Keratinocyte (primary cell): ENCODE measurements around the gene EXOC6B. TPM values are rescaled to one million over a fixed set of nuclear protein-coding genes. Genes with fewer than 3 reads are reported as not detected.

ENCODE experiments used
- DNase-seq: peaks from one replicate; pipeline ENCODE4 v3.0.0-alpha.2; 2011; ENCODE audit warnings: low read depth, missing footprints, low spot score
- FAIRE-seq: peaks from 2 replicates; lab custom pipeline; 2011; peaks lifted over from hg19 to GRCh38; lab: Jason Lieb, UNC
- H2AFZ ChIP-seq: 2 replicates; pipeline ENCODE4 v1.6.0; 2012; ENCODE audit warnings: low read length, control low read depth, inconsistent platforms; ENCODE audit not compliant: control insufficient read depth
- H3K27ac ChIP-seq: 2 replicates; pipeline ENCODE4 v1.5.1; 2011; ENCODE audit warnings: low read length; ENCODE audit not compliant: control insufficient read depth, insufficient read depth
- H3K27me3 ChIP-seq: 3 replicates; pipeline ENCODE4 v1.6.0; 2011; ENCODE audit warnings: low read length; ENCODE audit not compliant: control insufficient read depth, insufficient read depth; ENCODE audit errors: extremely low read depth
- H3K36me3 ChIP-seq, 2 experiments: 2 replicates in 1 of 2; 3 replicates in 1 of 2; pipeline ENCODE4 v1.5.1; 2011; ENCODE audit warnings: low read length in 2 of 2, mild to moderate bottlenecking in 1 of 2; ENCODE audit not compliant: control insufficient read depth in 2 of 2, insufficient read depth in 2 of 2; ENCODE audit errors: extremely low read depth in 1 of 2
- H3K4me1 ChIP-seq: 3 replicates; pipeline ENCODE4 v1.5.1; 2011; ENCODE audit warnings: low read length; ENCODE audit not compliant: control insufficient read depth, insufficient read depth; ENCODE audit errors: extremely low read depth
- H3K4me2 ChIP-seq: 3 replicates; pipeline ENCODE4 v1.6.0; 2011; ENCODE audit warnings: low read depth, low read length; ENCODE audit not compliant: control insufficient read depth, insufficient read depth; ENCODE audit errors: extremely low read depth
- H3K4me3 ChIP-seq, 3 experiments: fragments of 200-600 bp in 1 of 3; sonication (generic) in 1 of 3; 2 replicates in 2 of 3; 3 replicates in 1 of 3; pipeline ENCODE4 v1.5.1; 2011 to 2016; ENCODE audit warnings: low read length in 3 of 3, mild to moderate bottlenecking in 3 of 3, control low read depth in 2 of 3, inconsistent platforms in 1 of 3, low read depth in 1 of 3, mixed read lengths in 1 of 3, mixed run types in 1 of 3, moderate library complexity in 1 of 3; ENCODE audit not compliant: control insufficient read depth in 2 of 3, insufficient read depth in 2 of 3; ENCODE audit errors: extremely low read depth in 1 of 3
- H3K79me2 ChIP-seq: 2 replicates; pipeline ENCODE4 v1.6.0; 2012; ENCODE audit warnings: low read length; ENCODE audit not compliant: control insufficient read depth, insufficient read depth
- H3K9ac ChIP-seq: 3 replicates; pipeline ENCODE4 v1.6.0; 2011; ENCODE audit warnings: low read length; ENCODE audit not compliant: control insufficient read depth, insufficient read depth; ENCODE audit errors: extremely low read depth
- H3K9me1 ChIP-seq: 3 replicates; pipeline ENCODE4 v1.6.0; 2011; ENCODE audit warnings: low read length; ENCODE audit not compliant: control insufficient read depth, insufficient read depth; ENCODE audit errors: extremely low read depth
- H3K9me3 ChIP-seq: 2 replicates; pipeline ENCODE4 v1.5.1; 2012; ENCODE audit warnings: low read depth, low read length; ENCODE audit not compliant: control insufficient read depth
- H4K20me1 ChIP-seq: 3 replicates; pipeline ENCODE4 v1.6.0; 2011; ENCODE audit warnings: low read length; ENCODE audit not compliant: control insufficient read depth, insufficient read depth; ENCODE audit errors: extremely low read depth
- EZH2 ChIP-seq: IDR thresholded peaks from one replicate; pipeline ENCODE4 v1.6.1; 2012; ENCODE audit warnings: inconsistent platforms, mild to moderate bottlenecking, low read length, moderate library complexity
- dilution Hi-C: fragments of 300-500 bp; cut with MboI; formaldehyde crosslinking; loops from one replicate; pipeline ENCODE4 v1.7.0; 2020; ENCODE audit warnings: low sequenced_read_pairs; ENCODE audit not compliant: extremely low pct_ligation_motif_present
- polyA plus RNA-seq, 5 experiments: library from polyadenylated mRNA; depleted of rRNA in 3 of 5; stranded (reverse) in 3 of 5; stranded (forward) in 1 of 5; unstranded in 1 of 5; fragments of >200 nt; gene quantifications; 1 replicate in 1 of 5; 2 replicates in 3 of 5; 3 replicates in 1 of 5; pipeline versions ENCODE4 v1.2.1 to v1.2.3, GENCODE V29; 2011 to 2012; ENCODE audit warnings: missing spikeins in 2 of 5, low read depth in 1 of 5, low replicate concordance in 1 of 5
- TF ChIP-seq, protein P1 (sequence below), 3 experiments: IDR thresholded peaks in 1 of 3; conservative IDR thresholded peaks in 1 of 3; optimal IDR thresholded peaks in 1 of 3; 2 replicates in 2 of 3; 3 replicates in 1 of 3; pipeline versions ENCODE3 to v1.5.1; 2011; ENCODE audit warnings: low read length in 3 of 3, mild to moderate bottlenecking in 3 of 3, moderate library complexity in 2 of 3, control low read depth in 1 of 3, inconsistent platforms in 1 of 3; ENCODE audit not compliant: insufficient read depth in 2 of 3; ENCODE audit errors: extremely low read depth in 1 of 3

Gene EXOC6B
- polyA plus RNA-seq, 1 donor (not counting 4 experiments of a cell fraction or from before 2014, with no cell fraction given) = 37.3 TPM

DNA sequence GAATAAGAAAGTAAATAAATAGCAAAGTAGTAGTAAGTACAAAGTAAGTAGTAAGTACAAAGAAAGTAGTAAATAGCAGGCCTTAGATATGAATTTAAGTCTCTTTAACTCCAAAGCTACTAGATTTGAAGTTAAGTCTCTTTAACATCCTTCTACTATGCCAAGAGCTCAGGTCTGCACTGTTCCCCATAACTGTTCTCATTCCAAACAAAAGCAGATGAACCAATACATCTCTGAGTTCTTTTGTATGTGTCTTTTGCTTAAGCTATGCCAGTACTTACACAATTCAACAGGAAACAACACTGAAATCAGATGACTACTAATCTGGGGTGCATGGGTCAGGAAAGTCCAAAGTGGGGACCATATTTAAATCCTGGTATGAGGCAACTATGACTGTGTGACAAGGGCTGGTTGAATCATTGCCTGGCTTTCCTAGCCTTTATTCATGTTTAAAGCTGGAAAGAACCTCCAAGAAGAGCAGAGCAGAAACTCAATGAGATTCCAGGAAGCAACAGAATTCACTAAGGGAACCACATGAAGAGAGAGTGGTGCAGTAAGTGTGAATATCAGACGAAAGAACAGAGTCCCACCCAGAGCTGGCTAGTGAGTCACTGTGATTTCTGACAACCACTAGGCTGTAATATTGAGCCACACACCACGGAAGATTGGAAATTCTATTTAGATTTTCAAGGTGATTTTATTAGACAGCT, 627.1 kb downstream of the EXOC6B start:
- Histone ChIP-seq H3K4me1 (peaks cover 2% of the 10 kb centered on the region), H3K36me3 (no peaks in the 10 kb centered on the region), H3K27ac (no peak overlapping the region), H3K4me2 (no peak overlapping the region), H4K20me1 (no peaks in the 10 kb centered on the region), H3K27me3 (no peaks in the 10 kb centered on the region), H3K9ac (no peak overlapping the region), H3K9me1 (no peaks in the 10 kb centered on the region), H3K79me2 (no peaks in the 10 kb centered on the region), H2AFZ (no peak overlapping the region), H3K4me3 (no peak overlapping the region), H3K9me3 (no peaks in the 10 kb centered on the region)
- no peak for DNase-seq
- TF ChIP-seq EZH2 = no peak
- TF ChIP-seq, protein P1, sequence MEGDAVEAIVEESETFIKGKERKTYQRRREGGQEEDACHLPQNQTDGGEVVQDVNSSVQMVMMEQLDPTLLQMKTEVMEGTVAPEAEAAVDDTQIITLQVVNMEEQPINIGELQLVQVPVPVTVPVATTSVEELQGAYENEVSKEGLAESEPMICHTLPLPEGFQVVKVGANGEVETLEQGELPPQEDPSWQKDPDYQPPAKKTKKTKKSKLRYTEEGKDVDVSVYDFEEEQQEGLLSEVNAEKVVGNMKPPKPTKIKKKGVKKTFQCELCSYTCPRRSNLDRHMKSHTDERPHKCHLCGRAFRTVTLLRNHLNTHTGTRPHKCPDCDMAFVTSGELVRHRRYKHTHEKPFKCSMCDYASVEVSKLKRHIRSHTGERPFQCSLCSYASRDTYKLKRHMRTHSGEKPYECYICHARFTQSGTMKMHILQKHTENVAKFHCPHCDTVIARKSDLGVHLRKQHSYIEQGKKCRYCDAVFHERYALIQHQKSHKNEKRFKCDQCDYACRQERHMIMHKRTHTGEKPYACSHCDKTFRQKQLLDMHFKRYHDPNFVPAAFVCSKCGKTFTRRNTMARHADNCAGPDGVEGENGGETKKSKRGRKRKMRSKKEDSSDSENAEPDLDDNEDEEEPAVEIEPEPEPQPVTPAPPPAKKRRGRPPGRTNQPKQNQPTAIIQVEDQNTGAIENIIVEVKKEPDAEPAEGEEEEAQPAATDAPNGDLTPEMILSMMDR (optimal IDR thresholded peaks at IDR 0.05 in 1 of 3, IDR thresholded peaks at IDR 0.05 in 1 of 3, conservative IDR thresholded peaks at IDR 0.05 in 1 of 3; ENCODE audit: extremely low read depth in 1 of 3, insufficient read depth in 2 of 3, low read length in 3 of 3) = peak in 1 of 3 experiments; percentile 34
- FAIRE-seq = peak; percentile 52
- dilution Hi-C loops = no loop called here

DNA sequence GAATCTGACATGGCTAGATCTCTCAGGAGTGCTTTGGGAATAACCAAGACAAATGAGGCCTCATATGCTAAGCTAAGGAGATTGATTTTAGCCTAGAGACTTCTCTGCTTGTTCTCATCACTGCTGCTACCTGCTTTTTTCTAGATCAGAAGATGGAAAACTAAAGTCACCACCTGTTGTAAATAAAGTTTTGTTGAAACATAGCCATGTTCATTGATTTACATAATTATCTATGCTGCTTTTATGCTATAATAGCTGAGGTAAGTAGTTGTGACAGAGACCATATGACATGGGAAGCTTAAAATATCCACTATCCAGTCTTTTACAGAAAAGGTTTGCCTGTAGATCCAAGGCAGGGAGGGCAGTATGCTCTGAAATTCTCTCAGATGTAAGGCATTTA, 632.1 kb downstream of the EXOC6B start:
- no peak for FAIRE-seq
- Histone ChIP-seq H3K4me2 (no peak overlapping the region), H3K4me3 (no peak overlapping the region), H3K4me1 (no peaks in the 10 kb centered on the region), H3K9ac (no peak overlapping the region), H3K79me2 (no peaks in the 10 kb centered on the region), H3K27me3 (no peaks in the 10 kb centered on the region), H3K27ac (no peak overlapping the region), H3K9me3 (no peaks in the 10 kb centered on the region), H4K20me1 (no peaks in the 10 kb centered on the region), H3K36me3 (no peaks in the 10 kb centered on the region), H3K9me1 (no peaks in the 10 kb centered on the region), H2AFZ (no peak overlapping the region)
- dilution Hi-C loops = no loop called here
- TF ChIP-seq, protein P1 (optimal IDR thresholded peaks at IDR 0.05 in 1 of 3, IDR thresholded peaks at IDR 0.05 in 1 of 3, conservative IDR thresholded peaks at IDR 0.05 in 1 of 3; ENCODE audit: extremely low read depth in 1 of 3, insufficient read depth in 2 of 3, low read length in 3 of 3) = no peak
- TF ChIP-seq EZH2 = no peak
- DNase-seq = no peak
